ENCODE results near the gene CSNK1D. TPM values are rescaled to one million over a fixed set of nuclear protein-coding genes. Genes with fewer than 3 reads are reported as not detected.
"Not testable (repeated sequence)": the region's sequence is repeated elsewhere in the genome, so short reads cannot be mapped to it uniquely, and the experiment has no call there.

CSNK1D gene
- total RNA-seq, 1 experiment from 2014 or later = 19.9 TPM

- peak; percentile 95 for DNase-seq (ENCODE audit: low spot score)
Observed at GRCh38 chr17:82216301-82217119, 57.0 kb downstream of the CSNK1D start.

GRCh38 chr17:82215972-82216300, 57.6 kb downstream of the CSNK1D start:
- no peak for DNase-seq (ENCODE audit: low spot score)

DNA sequence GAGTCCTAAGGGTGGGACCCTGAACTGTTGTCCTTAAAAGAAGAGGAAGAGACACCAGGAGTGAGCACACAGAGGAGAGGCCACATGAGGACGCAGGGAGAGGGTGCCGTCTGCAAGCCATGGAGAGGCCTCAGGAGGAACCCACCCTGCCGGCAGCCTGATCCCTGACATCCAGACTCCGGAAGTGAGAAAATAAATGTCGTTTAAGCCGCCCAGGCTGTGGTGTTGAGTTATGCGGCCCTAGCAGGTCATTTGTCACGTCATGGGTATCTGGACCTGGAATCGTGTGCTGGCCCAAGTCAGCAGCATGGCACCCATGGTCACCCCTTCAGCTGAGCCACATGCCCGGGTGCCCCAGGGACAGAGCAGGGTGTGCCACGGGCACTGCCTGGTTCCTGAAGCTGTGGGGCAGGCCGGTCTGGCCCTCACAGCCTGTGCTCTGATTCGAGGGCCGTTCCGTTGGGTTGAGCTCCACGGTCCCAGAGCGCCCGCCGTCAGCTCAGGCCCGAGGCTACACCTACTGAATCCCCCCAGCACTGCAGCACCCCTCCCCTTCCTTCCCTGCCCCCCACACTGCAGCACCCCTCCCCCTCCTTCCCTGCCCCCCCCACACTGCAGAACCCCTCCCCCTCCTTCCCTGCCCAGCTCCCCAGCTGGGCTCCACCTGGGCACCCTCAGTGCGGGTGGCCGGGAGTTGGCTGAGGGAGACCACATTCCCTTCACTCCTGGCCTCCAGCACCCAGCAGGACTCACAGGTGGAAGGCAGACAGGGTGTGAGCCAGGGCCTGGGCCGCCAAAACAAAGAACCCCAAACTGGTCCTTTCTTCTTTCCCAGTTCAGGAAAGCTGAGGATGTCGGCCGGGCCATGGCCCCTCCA, 58.2 kb downstream of the CSNK1D start:
- DNase-seq (ENCODE audit: low spot score) = no peak

DNA sequence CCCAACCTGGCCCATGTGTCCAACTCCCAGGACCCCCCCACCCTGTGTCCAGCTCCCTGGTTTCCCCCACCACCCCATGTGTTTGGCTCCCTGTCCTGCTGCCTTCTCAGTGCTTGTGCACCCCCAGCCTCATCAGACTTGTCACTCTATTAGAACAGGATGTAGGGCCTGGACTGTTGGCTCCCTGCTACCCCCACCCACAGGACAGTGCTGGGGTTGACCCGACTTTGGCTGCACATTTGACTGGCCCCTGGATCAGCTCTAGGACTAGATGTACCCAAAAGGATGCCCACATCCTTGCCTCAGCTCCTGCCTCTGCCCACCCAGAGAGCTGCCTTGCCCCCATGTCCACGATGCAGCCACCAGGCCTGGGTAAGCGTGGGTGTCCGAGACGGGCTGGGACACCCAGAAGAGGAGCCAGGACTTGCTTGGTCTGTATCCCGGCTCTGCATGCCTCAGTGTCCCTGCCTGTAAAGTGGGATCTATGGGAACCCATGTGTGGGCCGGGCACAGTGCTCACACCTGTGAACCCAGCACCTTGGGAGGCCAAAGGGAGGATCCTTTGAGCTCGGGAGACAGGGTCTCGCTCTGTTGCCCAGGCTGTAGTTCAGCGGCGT, 59.4 kb downstream of the CSNK1D start:
- no peak for DNase-seq (ENCODE audit: low spot score)

DNA sequence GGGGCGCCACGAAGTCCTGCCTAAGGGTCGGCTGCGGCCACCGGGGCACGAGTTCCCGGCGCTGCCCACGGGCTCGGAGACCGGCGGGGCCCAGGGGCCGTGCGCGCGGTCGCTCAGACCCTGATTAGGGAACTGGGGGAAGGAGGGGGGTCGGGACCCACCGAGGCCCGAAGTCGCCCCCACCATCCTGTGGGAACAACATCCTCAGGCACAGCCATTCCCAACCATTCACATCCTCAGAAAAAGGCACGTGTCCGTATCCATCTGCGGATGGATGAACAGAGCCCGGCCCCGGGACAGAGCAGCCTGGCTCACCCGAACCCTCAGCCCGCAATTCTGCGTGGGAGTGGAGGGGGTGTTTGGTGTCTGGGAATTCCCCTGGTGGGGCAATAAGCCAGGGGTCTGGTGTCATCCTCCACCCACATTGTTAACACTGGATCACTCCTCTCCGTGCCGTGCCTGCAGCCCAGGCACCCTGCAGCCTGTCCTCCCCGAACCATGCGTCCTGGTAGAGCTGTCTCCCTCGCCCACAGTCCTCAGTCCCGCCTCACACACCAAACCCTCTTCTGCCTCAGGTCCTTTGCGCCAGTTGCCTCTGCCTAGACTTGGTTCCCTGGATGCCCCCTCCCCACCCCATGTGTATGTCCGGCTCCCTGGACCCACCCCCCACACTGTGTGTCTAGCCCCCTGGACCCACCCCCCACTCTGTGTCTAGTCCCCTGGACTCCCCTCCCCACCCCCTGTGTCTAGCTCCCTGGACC, 60.1 kb downstream of the CSNK1D start:
- peak; percentile 58 for DNase-seq (ENCODE audit: low spot score)

- DNase-seq (ENCODE audit: low spot score) = peak; percentile 52
Observed at GRCh38 chr17:82212331-82213250, 60.9 kb downstream of the CSNK1D start, which contains the start of gene CCDC57. TSS of gene CCDC57 (minus strand) at chr17:82212842. CDS start at chr17:82201944, 10,898 bp downstream.

DNA sequence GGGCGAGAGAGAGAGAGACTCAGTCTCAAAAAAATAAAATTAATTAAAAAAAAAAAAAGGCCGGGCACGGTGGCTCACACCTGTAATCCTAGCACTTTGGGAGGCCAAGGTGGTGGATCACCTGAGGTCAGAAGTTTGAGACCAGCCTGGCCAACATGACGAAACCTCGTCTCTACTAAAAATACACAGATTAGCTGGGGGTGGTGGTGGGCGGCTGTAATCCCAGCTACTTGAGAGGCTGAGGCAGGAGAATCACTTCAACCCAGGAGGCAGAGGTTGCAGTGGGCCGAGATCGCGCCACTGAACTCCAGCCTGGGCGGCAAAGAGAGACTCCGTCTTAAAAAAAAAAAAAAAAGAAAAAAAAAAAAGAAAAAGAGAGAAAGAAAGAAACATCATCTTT, 62.8 kb downstream of the CSNK1D start:
- DNase-seq (ENCODE audit: low spot score) = not testable (repeated sequence)

DNA sequence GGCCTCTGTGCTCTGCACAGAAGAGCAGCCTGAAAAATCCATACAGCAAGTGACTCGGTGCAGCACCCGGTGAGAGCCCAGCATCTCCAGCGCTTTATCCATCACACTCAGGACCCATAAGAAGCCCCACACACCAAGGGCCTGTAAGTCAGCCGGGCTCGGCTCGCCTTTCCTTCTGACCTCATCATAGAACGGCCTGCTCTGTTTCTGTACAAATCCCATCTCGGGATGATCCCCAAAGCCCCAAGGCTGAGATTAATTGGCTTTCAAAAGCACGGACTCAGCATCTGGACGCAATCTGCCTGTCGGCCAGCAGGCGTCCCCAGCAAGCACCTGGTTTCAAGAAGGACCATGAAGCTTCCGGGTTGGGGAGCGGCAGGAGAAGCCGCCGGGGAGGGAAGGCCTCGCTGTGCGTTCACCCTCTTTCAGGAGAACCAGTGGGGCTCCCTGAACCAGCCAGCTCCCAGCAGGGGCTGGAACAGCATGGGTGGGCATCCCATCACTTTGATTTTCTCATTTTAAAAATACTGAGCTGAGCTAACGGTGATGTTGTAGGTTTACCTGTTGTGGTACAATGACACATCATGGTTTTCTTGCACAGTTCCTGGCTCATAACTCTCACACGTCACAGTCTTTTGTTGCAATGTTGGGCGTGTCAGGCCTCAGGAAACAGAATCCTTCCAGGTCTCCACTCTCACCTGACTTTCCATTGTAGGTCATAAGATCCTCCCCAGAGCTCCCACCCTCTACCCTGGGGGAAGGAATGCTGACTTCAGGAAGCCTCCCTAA, 67.6 kb downstream of the CSNK1D start:
- peak; percentile 83 for DNase-seq (ENCODE audit: low spot score)

GRCh38 chr17:82204831-82205719, 68.4 kb downstream of the CSNK1D start:
- DNase-seq (ENCODE audit: low spot score) = peak; percentile 91

GRCh38 chr17:82203920-82204319, 69.6 kb downstream of the CSNK1D start:
- no peak for DNase-seq (ENCODE audit: low spot score)

GRCh38 chr17:82202981-82203380, 70.5 kb downstream of the CSNK1D start:
- DNase-seq (ENCODE audit: low spot score) = no peak

GRCh38 chr17:82201498-82201910, 72.0 kb downstream of the CSNK1D start:
- no peak for DNase-seq (ENCODE audit: low spot score)

- no peak for DNase-seq (ENCODE audit: low spot score)
Observed at GRCh38 chr17:82200743-82201497, 72.6 kb downstream of the CSNK1D start.

GRCh38 chr17:82200135-82200534, 73.4 kb downstream of the CSNK1D start:
- no peak for DNase-seq (ENCODE audit: low spot score)

DNA sequence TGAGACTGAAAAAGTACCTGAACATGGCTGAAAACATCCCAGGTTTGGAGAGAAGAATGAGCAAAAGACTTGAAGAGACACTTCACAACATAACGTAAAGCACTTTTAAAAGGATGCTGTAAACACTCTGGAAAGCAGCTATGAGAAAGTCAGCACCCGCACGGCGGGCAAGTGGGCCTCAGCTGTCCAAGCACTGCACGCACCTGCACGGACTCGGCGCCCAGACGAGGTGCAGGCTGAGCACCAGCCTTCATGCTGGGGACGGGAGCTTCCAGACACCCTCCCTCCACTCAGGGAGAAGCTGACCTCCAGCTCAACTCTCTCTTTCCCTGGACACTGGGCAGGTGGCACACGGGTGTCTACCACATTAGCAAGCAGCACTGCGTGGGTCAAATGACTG, 74.0 kb downstream of the CSNK1D start:
- DNase-seq (ENCODE audit: low spot score) = no peak

DNA sequence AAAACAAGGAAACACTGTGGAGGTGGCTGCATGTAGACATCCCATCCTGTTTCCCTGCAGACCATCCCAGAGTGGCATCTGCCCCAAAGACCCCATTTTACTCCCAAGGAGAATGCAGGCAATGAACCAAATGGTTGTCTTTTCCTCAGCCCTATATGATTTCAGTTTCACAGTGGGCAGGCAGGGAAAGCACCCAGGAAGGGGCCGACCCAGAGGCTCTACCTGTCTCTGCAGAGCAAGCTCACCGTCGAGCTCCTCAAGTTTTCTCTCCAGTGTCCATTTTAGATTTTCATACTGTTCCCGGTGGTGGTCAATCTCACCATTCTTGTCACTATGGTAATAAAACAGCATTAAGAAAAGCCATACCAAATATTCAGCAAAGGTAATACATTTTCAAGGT, 75.4 kb downstream of the CSNK1D start:
- no peak for DNase-seq (ENCODE audit: low spot score)

DNA sequence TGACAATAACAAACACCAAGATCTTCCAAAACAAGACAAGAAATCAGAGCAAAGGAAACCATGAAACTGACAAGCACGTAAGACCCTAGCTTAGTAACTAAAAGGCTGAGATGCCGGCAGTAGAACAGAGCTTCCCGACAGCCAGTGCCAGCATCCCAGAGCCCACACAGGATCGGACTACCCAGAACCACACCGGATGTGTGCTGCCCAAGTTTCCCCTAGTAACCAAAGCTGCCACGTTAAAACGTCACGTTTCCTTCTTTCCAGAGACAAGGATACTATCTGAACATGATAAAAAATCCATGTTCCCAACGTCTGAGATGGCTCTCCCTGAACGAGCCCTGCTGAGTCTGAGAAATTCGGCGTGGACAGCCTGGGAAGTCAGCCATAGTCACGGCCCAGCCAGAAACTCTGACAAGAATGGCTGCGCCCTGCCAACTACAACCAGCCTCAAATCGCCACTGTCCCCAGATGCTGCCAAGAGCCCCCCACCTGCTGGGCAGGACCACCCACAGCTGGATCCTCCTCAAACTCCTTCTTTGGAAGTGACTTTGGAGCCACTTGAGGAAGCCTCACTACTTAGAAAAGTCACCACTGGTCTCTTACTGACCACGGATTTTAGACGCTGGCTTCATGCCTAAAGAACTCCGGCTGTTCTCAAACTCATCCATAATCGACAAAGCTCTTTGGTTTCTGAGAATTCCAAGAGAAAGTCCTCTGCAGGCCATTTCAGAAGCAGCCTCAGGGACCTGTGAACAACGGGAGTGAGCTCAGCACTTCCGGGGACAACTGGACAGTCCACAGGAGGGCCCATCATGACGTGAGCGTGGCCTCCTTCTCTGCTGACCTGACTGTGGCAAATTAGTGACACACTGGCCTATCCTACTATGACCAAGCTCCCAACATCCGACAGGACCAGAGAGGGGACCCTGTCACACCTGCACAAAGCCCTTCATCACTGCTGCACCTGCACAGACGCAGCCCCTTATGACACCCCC, 77.5 kb downstream of the CSNK1D start:
- DNase-seq (ENCODE audit: low spot score) = no peak

All from A172 (cell line).